ENCODE data around the gene EMILIN1. TPM values are rescaled to one million over a fixed set of nuclear protein-coding genes. Genes with fewer than 3 reads are reported as not detected.

Gene EMILIN1
- total and polyA plus RNA-seq, 4 donors, result 50.0 to 249 (median 190) TPM

GRCh38 chr2:27080603-27080936 lies 2.2 kb downstream of the EMILIN1 start:
- DNase-seq (peak in 1 of 2 donors; percentile 61), ATAC-seq (ENCODE audit: low FRiP score) (no peak)
- Histone ChIP-seq H3K36me3 (ENCODE audit: control insufficient read depth in 1 of 2, insufficient read depth in 2 of 2, low read length in 1 of 2) (peaks cover 0 to 2% of the 10 kb centered on the region in 2 donors), H3K4me3 (ENCODE audit: low read length in 2 of 2) (peak overlapping the region in 1 of 2 donors; percentile 77), H3K27ac (ENCODE audit: low read depth in 1 of 2, low read length in 2 of 2) (peak overlapping the region in 1 of 2 donors; percentile 56), H3K4me1 (ENCODE audit: control insufficient read depth in 1 of 2, insufficient read depth in 2 of 2, low read length in 2 of 2) (no peaks in the 10 kb centered on the region), H3K27me3 (ENCODE audit: control insufficient read depth in 1 of 2, insufficient read depth in 2 of 2, low read length in 1 of 2) (no peaks in the 10 kb centered on the region), H3K9me3 (ENCODE audit: control insufficient read depth, low read length) (no peaks in the 10 kb centered on the region)
- 48 to 52% methylated on average over 14 of the region's 14 CpGs for WGBS, 2 donors
- intact Hi-C loops (cut with DNase I), result loop anchor here (5.0 kb wide), 1 partner anchor 48 kb away; the partner anchor contains the start of gene TMEM214 (in 2 of the 2)

- Histone ChIP-seq H3K4me3 (ENCODE audit: low read length in 2 of 2) (no peak overlapping the region), H3K27me3 (ENCODE audit: control insufficient read depth in 1 of 2, insufficient read depth in 2 of 2, low read length in 1 of 2) (no peaks in the 10 kb centered on the region), H3K4me1 (ENCODE audit: control insufficient read depth in 1 of 2, insufficient read depth in 2 of 2, low read length in 2 of 2) (no peaks in the 10 kb centered on the region), H3K27ac (ENCODE audit: low read depth in 1 of 2, low read length in 2 of 2) (no peak overlapping the region), H3K36me3 (ENCODE audit: control insufficient read depth in 1 of 2, insufficient read depth in 2 of 2, low read length in 1 of 2) (peaks cover 0 to 2% of the 10 kb centered on the region in 2 donors), H3K9me3 (ENCODE audit: control insufficient read depth, low read length) (no peaks in the 10 kb centered on the region)
- intact Hi-C loops (cut with DNase I), result loop anchor here (5.0 kb wide), 1 partner anchor 50 kb away; the partner anchor contains the start of gene TMEM214 (in 2 of the 2)
- no peak for DNase-seq
- ATAC-seq (ENCODE audit: low FRiP score), result no peak
- 80 to 85% methylated on average over 38 of the region's 38 CpGs for whole genome bisulfite sequencing, 2 donors
Measured at GRCh38 chr2:27081984-27082772, 3.8 kb downstream of the EMILIN1 start.

GRCh38 chr2:27082773-27083409 lies 4.5 kb downstream of the EMILIN1 start:
- ATAC-seq (ENCODE audit: low FRiP score), result no peak
- no peak overlapping the region for H3K4me3 ChIP-seq (ENCODE audit: low read length in 2 of 2)
- no peak overlapping the region for H3K27ac ChIP-seq (ENCODE audit: low read depth in 1 of 2, low read length in 2 of 2)
- H3K36me3 ChIP-seq (ENCODE audit: control insufficient read depth in 1 of 2, insufficient read depth in 2 of 2, low read length in 1 of 2), result peaks cover 0 to 2% of the 10 kb centered on the region in 2 donors
- no peaks in the 10 kb centered on the region for H3K27me3 ChIP-seq (ENCODE audit: control insufficient read depth in 1 of 2, insufficient read depth in 2 of 2, low read length in 1 of 2)
- intact Hi-C loops (cut with DNase I), result loop anchor here (5.0 kb wide), 1 partner anchor 51 kb away; the partner anchor contains the start of gene TMEM214 (in 2 of the 2)
- H3K4me1 ChIP-seq (ENCODE audit: control insufficient read depth in 1 of 2, insufficient read depth in 2 of 2, low read length in 2 of 2), result no peaks in the 10 kb centered on the region
- WGBS, 2 donors, result 81 to 83% methylated on average over 26 to 27 of the region's 27 CpGs
- no peaks in the 10 kb centered on the region for H3K9me3 ChIP-seq (ENCODE audit: control insufficient read depth, low read length)
- DNase-seq, result no peak

- no peak overlapping the region for H3K27ac ChIP-seq (ENCODE audit: low read depth in 1 of 2, low read length in 2 of 2)
- DNase-seq (no peak), ATAC-seq (ENCODE audit: low FRiP score) (no peak)
Measured at GRCh38 chr2:27083410-27084296, 5.2 kb downstream of the EMILIN1 start.

GRCh38 chr2:27084297-27085061 lies 6.1 kb downstream of the EMILIN1 start:
- Histone ChIP-seq H3K9me3 (ENCODE audit: control insufficient read depth, low read length) (no peaks in the 10 kb centered on the region), H3K4me1 (ENCODE audit: control insufficient read depth in 1 of 2, insufficient read depth in 2 of 2, low read length in 2 of 2) (no peaks in the 10 kb centered on the region), H3K27me3 (ENCODE audit: control insufficient read depth in 1 of 2, insufficient read depth in 2 of 2, low read length in 1 of 2) (no peaks in the 10 kb centered on the region), H3K36me3 (ENCODE audit: control insufficient read depth in 1 of 2, insufficient read depth in 2 of 2, low read length in 1 of 2) (peaks cover 0 to 2% of the 10 kb centered on the region in 2 donors), H3K4me3 (ENCODE audit: low read length in 2 of 2) (no peak overlapping the region), H3K27ac (ENCODE audit: low read depth in 1 of 2, low read length in 2 of 2) (no peak overlapping the region)
- no peak for DNase-seq
- 82 to 85% methylated on average over 6 of the region's 6 CpGs for WGBS, 2 donors
- no peak for ATAC-seq (ENCODE audit: low FRiP score)
- intact Hi-C loops (cut with DNase I), result loop anchor here (5.0 kb wide), 4 partner anchors 32 to 122 kb away; partner anchors contain the start of genes TMEM214 (in 2 of the 2), AGBL5 (in 1 of the 2) and PREB (in 1 of the 2)

More at GRCh38 chr2:27083410-27084296, 5.2 kb downstream of the EMILIN1 start:
- no peaks in the 10 kb centered on the region for H3K4me1 ChIP-seq (ENCODE audit: control insufficient read depth in 1 of 2, insufficient read depth in 2 of 2, low read length in 2 of 2)
- no peaks in the 10 kb centered on the region for H3K9me3 ChIP-seq (ENCODE audit: control insufficient read depth, low read length)
- peaks cover 0 to 2% of the 10 kb centered on the region in 2 donors for H3K36me3 ChIP-seq (ENCODE audit: control insufficient read depth in 1 of 2, insufficient read depth in 2 of 2, low read length in 1 of 2)
- H3K27me3 ChIP-seq (ENCODE audit: control insufficient read depth in 1 of 2, insufficient read depth in 2 of 2, low read length in 1 of 2), result no peaks in the 10 kb centered on the region
- H3K4me3 ChIP-seq (ENCODE audit: low read length in 2 of 2), result no peak overlapping the region
- intact Hi-C loops (cut with DNase I), result loop anchor here (5.0 kb wide), 1 partner anchor 51 kb away; the partner anchor contains the start of gene TMEM214 (in 2 of the 2)
- WGBS, 2 donors, result 72 to 79% methylated on average over 19 to 20 of the region's 20 CpGs

- Histone ChIP-seq H3K27me3 (ENCODE audit: control insufficient read depth in 1 of 2, insufficient read depth in 2 of 2, low read length in 1 of 2) (no peaks in the 10 kb centered on the region), H3K4me1 (ENCODE audit: control insufficient read depth in 1 of 2, insufficient read depth in 2 of 2, low read length in 2 of 2) (no peaks in the 10 kb centered on the region), H3K36me3 (ENCODE audit: control insufficient read depth in 1 of 2, insufficient read depth in 2 of 2, low read length in 1 of 2) (peaks cover 0 to 2% of the 10 kb centered on the region in 2 donors), H3K27ac (ENCODE audit: low read depth in 1 of 2, low read length in 2 of 2) (no peak overlapping the region), H3K9me3 (ENCODE audit: control insufficient read depth, low read length) (no peaks in the 10 kb centered on the region), H3K4me3 (ENCODE audit: low read length in 2 of 2) (no peak overlapping the region)
- ATAC-seq (ENCODE audit: low FRiP score) (no peak), DNase-seq (no peak)
- WGBS, 2 donors, result 52 to 53% methylated on average over 10 of the region's 10 CpGs
- intact Hi-C loops (cut with DNase I), result loop anchor here (5.0 kb wide), 3 partner anchors 33 to 123 kb away; partner anchors contain the start of genes AGBL5 (in 1 of the 2) and PREB (in 1 of the 2)
Measured at GRCh38 chr2:27085062-27085672, 6.8 kb downstream of the EMILIN1 start.

GRCh38 chr2:27085673-27086089 lies 7.3 kb downstream of the EMILIN1 start:
- ATAC-seq (ENCODE audit: low FRiP score) (peak; percentile 79), DNase-seq (peak; percentile 88 to 92)
- H3K36me3 ChIP-seq (ENCODE audit: control insufficient read depth in 1 of 2, insufficient read depth in 2 of 2, low read length in 1 of 2), result peaks cover 0 to 2% of the 10 kb centered on the region in 2 donors
- no peaks in the 10 kb centered on the region for H3K4me1 ChIP-seq (ENCODE audit: control insufficient read depth in 1 of 2, insufficient read depth in 2 of 2, low read length in 2 of 2)
- intact Hi-C loops (cut with DNase I), result loop anchor here (5.0 kb wide), 3 partner anchors 33 to 123 kb away; partner anchors contain the start of genes AGBL5 (in 1 of the 2) and PREB (in 1 of the 2)
- no peaks in the 10 kb centered on the region for H3K27me3 ChIP-seq (ENCODE audit: control insufficient read depth in 1 of 2, insufficient read depth in 2 of 2, low read length in 1 of 2)
- no peaks in the 10 kb centered on the region for H3K9me3 ChIP-seq (ENCODE audit: control insufficient read depth, low read length)
- peak overlapping the region in 1 of 2 donors; percentile 70 for H3K27ac ChIP-seq (ENCODE audit: low read depth in 1 of 2, low read length in 2 of 2)
- 2 to 4% methylated on average over 38 of the region's 38 CpGs for WGBS, 2 donors
- peak overlapping the region; percentile 21 to 46 for H3K4me3 ChIP-seq (ENCODE audit: low read length in 2 of 2)

All from aorta (tissue), 5 donors.